H1 (cell line): Measurements from ENCODE around the gene NXPH3. TPM values are rescaled to one million over a fixed set of nuclear protein-coding genes. Genes with fewer than 3 reads are reported as not detected.
"Not testable (repeated sequence)": the region's sequence is repeated elsewhere in the genome, so short reads cannot be mapped to it uniquely, and the experiment has no call there.

ENCODE experiments used
- CTCF ChIA-PET: fragments of 300-600 bp; sonication (Branson Sonifier 250); formaldehyde crosslinking; loops from one replicate; lab custom pipeline; 2021; ENCODE audit not compliant: partially characterized antibody; lab: Charles Lee
- POLR2A ChIA-PET: fragments of 300-600 bp; sonication (Branson Sonifier 250); formaldehyde crosslinking; loops from one replicate; lab custom pipeline; 2021; ENCODE audit warnings: inconsistent platforms; ENCODE audit not compliant: partially characterized antibody; lab: Charles Lee
- DNase-seq, 2 experiments: peaks; one replicate each; pipeline versions ENCODE4 v3.0.0 to v3.0.0-alpha.2; 2010 to 2022; ENCODE audit warnings: low spot score in 2 of 2, low read depth in 1 of 2, mixed read lengths in 1 of 2
- FAIRE-seq: peaks from 2 replicates; lab custom pipeline; 2011; peaks lifted over from hg19 to GRCh38; lab: Jason Lieb, UNC
- H2AFZ ChIP-seq: 2 replicates; pipeline ENCODE4 v1.8.1; 2012; ENCODE audit warnings: low read length, inconsistent platforms
- H2AK5ac ChIP-seq: 2 replicates; pipeline ENCODE4 v1.6.1; 2013; ENCODE audit warnings: low read depth, low read length
- H2BK120ac ChIP-seq: replicated peaks from 2 replicates; pipeline ENCODE3; 2013; ENCODE audit warnings: low read depth, low read length, inconsistent platforms
- H2BK12ac ChIP-seq: 2 replicates; pipeline ENCODE4 v1.6.1; 2013; ENCODE audit warnings: low read depth, low read length
- H2BK15ac ChIP-seq: 2 replicates; pipeline ENCODE4 v1.6.1; 2013; ENCODE audit warnings: low read length
- H2BK20ac ChIP-seq: 2 replicates; pipeline ENCODE4 v1.6.1; 2013; ENCODE audit warnings: low read length
- H2BK5ac ChIP-seq: 2 replicates; pipeline ENCODE4 v1.6.1; 2013; ENCODE audit warnings: low read depth, low read length
- H3K14ac ChIP-seq: 2 replicates; pipeline ENCODE4 v1.6.1; 2013; ENCODE audit warnings: inconsistent platforms; ENCODE audit not compliant: insufficient read length
- H3K18ac ChIP-seq: 2 replicates; pipeline ENCODE4 v1.6.1; 2013; ENCODE audit warnings: low read length; ENCODE audit errors: extremely low read depth
- H3K23ac ChIP-seq: 2 replicates; pipeline ENCODE4 v1.6.1; 2013; ENCODE audit warnings: inconsistent platforms; ENCODE audit not compliant: insufficient read length
- H3K23me2 ChIP-seq: 2 replicates; pipeline ENCODE4 v1.6.1; 2013; ENCODE audit warnings: low read depth, low read length
- H3K27ac ChIP-seq: 2 replicates; pipeline ENCODE4 v1.6.1; 2011; ENCODE audit warnings: low read depth, low read length, inconsistent platforms
- H3K27me3 ChIP-seq, 4 experiments: replicated peaks in 1 of 4; 1 replicate in 1 of 4; 2 replicates in 3 of 4; pipeline versions ENCODE4 v1.6.1 to v1.8.1; 2011 to 2013; ENCODE audit warnings: low read length in 3 of 4, mild to moderate bottlenecking in 3 of 4, inconsistent platforms in 2 of 4, mixed read lengths in 2 of 4, moderate library complexity in 1 of 4; ENCODE audit not compliant: control insufficient read depth in 3 of 4, insufficient read depth in 3 of 4; ENCODE audit errors: extremely low read depth in 1 of 4
- H3K36me3 ChIP-seq, 4 experiments: 2 replicates each; pipeline versions ENCODE4 v1.6.1 to v1.8.1; 2011 to 2013; ENCODE audit warnings: mild to moderate bottlenecking in 4 of 4, low read length in 3 of 4, moderate library complexity in 2 of 4, control low read depth in 1 of 4, inconsistent platforms in 1 of 4; ENCODE audit not compliant: insufficient read depth in 4 of 4, control insufficient read depth in 2 of 4
- H3K4ac ChIP-seq: replicated peaks from 2 replicates; pipeline ENCODE3; 2013; ENCODE audit warnings: low read length, low read depth, mixed read lengths, inconsistent platforms; ENCODE audit not compliant: insufficient read length
- H3K4me1 ChIP-seq, 4 experiments: replicated peaks in 1 of 4; 1 replicate in 1 of 4; 2 replicates in 3 of 4; pipeline versions ENCODE4 v1.6.1 to v1.8.1; 2011 to 2013; ENCODE audit warnings: low read length in 3 of 4, inconsistent platforms in 2 of 4, mixed read lengths in 1 of 4; ENCODE audit not compliant: insufficient read depth in 4 of 4, control insufficient read depth in 3 of 4
- H3K4me2 ChIP-seq, 2 experiments: 2 replicates each; pipeline versions ENCODE4 v1.6.1 to v1.8.1; 2011 to 2013; ENCODE audit warnings: low read depth in 2 of 2, low read length in 2 of 2, control low read depth in 1 of 2, inconsistent platforms in 1 of 2, mild to moderate bottlenecking in 1 of 2; ENCODE audit not compliant: insufficient read depth in 1 of 2
- H3K4me3 ChIP-seq, 4 experiments: fragments of 200-600, 300-600 bp in 1 of 4; sonication (generic), shearing (Covaris generic), sonication (Bioruptor Twin) in 1 of 4; 2 replicates each; pipeline versions ENCODE4 v1.5.1 to v1.8.1; 2011 to 2016; ENCODE audit warnings: low read length in 4 of 4, low read depth in 3 of 4, control low read depth in 2 of 4, inconsistent platforms in 2 of 4, mild to moderate bottlenecking in 2 of 4, mixed read lengths in 1 of 4, moderate library complexity in 1 of 4; ENCODE audit not compliant: insufficient read depth in 2 of 4; ENCODE audit errors: extremely low read depth in 1 of 4
- H3K56ac ChIP-seq: replicated peaks from 2 replicates; pipeline ENCODE3; 2013; ENCODE audit warnings: low read depth, mild to moderate bottlenecking, mixed read lengths, low read length, inconsistent platforms; ENCODE audit not compliant: insufficient read length
- H3K79me1 ChIP-seq: 2 replicates; pipeline ENCODE4 v1.6.1; 2013; ENCODE audit warnings: low read depth, low read length, control low read depth
- H3K79me2 ChIP-seq, 2 experiments: 2 replicates each; pipeline versions ENCODE4 v1.6.1 to v1.8.1; 2012 to 2013; ENCODE audit warnings: low read length in 2 of 2, mild to moderate bottlenecking in 2 of 2, inconsistent platforms in 1 of 2; ENCODE audit not compliant: insufficient read depth in 2 of 2, control insufficient read depth in 1 of 2
- H3K9ac ChIP-seq, 4 experiments: replicated peaks in 1 of 4; 1 replicate in 1 of 4; 2 replicates in 3 of 4; pipeline versions ENCODE4 v1.6.1 to v1.8.1; 2011 to 2013; ENCODE audit warnings: low read depth in 3 of 4, low read length in 3 of 4, control low read depth in 2 of 4, mild to moderate bottlenecking in 2 of 4, moderate library complexity in 2 of 4, inconsistent platforms in 1 of 4; ENCODE audit errors: extremely low read depth in 1 of 4
- H3K9me3 ChIP-seq, 2 experiments: 2 replicates each; pipeline versions ENCODE4 v1.6.1 to v1.8.1; 2012 to 2013; ENCODE audit warnings: mild to moderate bottlenecking in 2 of 2, moderate library complexity in 2 of 2, control low read depth in 1 of 2, inconsistent platforms in 1 of 2, low read depth in 1 of 2, low read length in 1 of 2, mixed read lengths in 1 of 2; ENCODE audit not compliant: insufficient read depth in 2 of 2
- H4K20me1 ChIP-seq, 2 experiments: replicated peaks in 1 of 2; 2 replicates each; pipeline versions ENCODE3 to v1.8.1; 2011 to 2013; ENCODE audit warnings: inconsistent platforms in 2 of 2, low read length in 2 of 2, mild to moderate bottlenecking in 1 of 2; ENCODE audit not compliant: insufficient read depth in 2 of 2, control insufficient read depth in 1 of 2
- H4K5ac ChIP-seq: 2 replicates; pipeline ENCODE4 v1.6.1; 2013; ENCODE audit warnings: low read length, low read depth, mixed read lengths, inconsistent platforms; ENCODE audit not compliant: insufficient read length
- H4K8ac ChIP-seq: 2 replicates; pipeline ENCODE4 v1.8.0; 2013; ENCODE audit warnings: mild to moderate bottlenecking, moderate library complexity, low read length, inconsistent platforms; ENCODE audit not compliant: insufficient read depth; ENCODE audit errors: extremely low read depth
- H4K91ac ChIP-seq: replicated peaks from 2 replicates; pipeline ENCODE3; 2013; ENCODE audit warnings: low read length, mixed read lengths, inconsistent platforms; ENCODE audit not compliant: insufficient read length
- WGBS, 2 experiments: shearing (Covaris generic) in 1 of 2; methylation state at CpG; one replicate each; pipeline versions ENCODE4 v1.1.6 to v1.1.7; 2013 to 2015; ENCODE audit warnings: low lambda C conversion rate in 2 of 2, mixed read lengths in 2 of 2, inconsistent platforms in 1 of 2, low coverage in 1 of 2, missing lambda C conversion rate in 1 of 2; ENCODE audit not compliant: insufficient replicate concordance in 2 of 2, insufficient coverage in 1 of 2, insufficient read length in 1 of 2; ENCODE audit errors: extremely low coverage in 1 of 2, missing lambda C conversion rate in 1 of 2; 5-methylcytosine and 5-hydroxymethylcytosine counted together
- polyA plus RNA-seq, 7 experiments: library from polyadenylated mRNA; depleted of rRNA in 3 of 7; stranded (reverse) in 5 of 7; unstranded in 2 of 7; fragments of >200 nt in 5 of 7; fragments of 200-250 nt in 2 of 7; gene quantifications; 1 replicate in 5 of 7; 2 replicates in 1 of 7; 4 replicates in 1 of 7; pipeline versions ENCODE4 v1.2.1 to v1.2.3, GENCODE V29; 2011 to 2013; ENCODE audit warnings: missing spikeins in 2 of 7, mixed read lengths in 2 of 7
- total RNA-seq: library from RNA; stranded (reverse); fragmentation: NEBNext Ultra II Directional; extraction: Animal tissue kit (Norgen Biotek cat#: 25700); gene quantifications from 2 replicates; pipeline ENCODE4 v1.2.1, GENCODE V29; 2021

Gene NXPH3
- total and polyA plus RNA-seq, 2 of the 8 experiments (the other 6 are each of a cell fraction or from before 2014, with no cell fraction given): 2.5 to 3.7 TPM

GRCh38 chr17:49550764-49551163 lies 24.9 kb upstream of the NXPH3 start:
- H3K79me1 ChIP-seq, H3K79me2 ChIP-seq, H3K4me3 ChIP-seq, H3K4me2 ChIP-seq, H3K27me3 ChIP-seq, H3K4ac ChIP-seq, H3K56ac ChIP-seq, H2BK15ac ChIP-seq, H3K23me2 ChIP-seq, H2BK5ac ChIP-seq, H2BK20ac ChIP-seq, H3K23ac ChIP-seq, H3K18ac ChIP-seq, H4K8ac ChIP-seq, DNase-seq, H4K20me1 ChIP-seq, H2AK5ac ChIP-seq, FAIRE-seq, H4K5ac ChIP-seq, H2BK120ac ChIP-seq, H4K91ac ChIP-seq, H3K27ac ChIP-seq, H2BK12ac ChIP-seq, H3K14ac ChIP-seq, H3K9ac ChIP-seq, H2AFZ ChIP-seq, H3K36me3 ChIP-seq, H3K9me3 ChIP-seq: not testable (repeated sequence)
- peaks cover 0 to 20% (median 13%) of the 10 kb centered on the region in 4 experiments; a peak in 6 of 7 replicates for H3K4me1 ChIP-seq
- 85% methylated on average over 7 of the region's 9 CpGs; no CpG with 5 or more reads in 1 of the 2 experiments for WGBS, 2 experiments
- ChIA-PET CTCF (interaction anchor here (1.2 to 16.4 kb wide), 6 partner anchors 40 to 146 kb away, joined by 4 to 228 read pairs (median 60); no protein-coding TSS in a partner anchor), POLR2A (interaction anchor here (0.6 kb wide), 1 partner anchor 295 kb away, joined by 3 read pairs; no protein-coding TSS in a partner anchor)
